ENCODE measurements around the gene LCE1B.

DNA sequence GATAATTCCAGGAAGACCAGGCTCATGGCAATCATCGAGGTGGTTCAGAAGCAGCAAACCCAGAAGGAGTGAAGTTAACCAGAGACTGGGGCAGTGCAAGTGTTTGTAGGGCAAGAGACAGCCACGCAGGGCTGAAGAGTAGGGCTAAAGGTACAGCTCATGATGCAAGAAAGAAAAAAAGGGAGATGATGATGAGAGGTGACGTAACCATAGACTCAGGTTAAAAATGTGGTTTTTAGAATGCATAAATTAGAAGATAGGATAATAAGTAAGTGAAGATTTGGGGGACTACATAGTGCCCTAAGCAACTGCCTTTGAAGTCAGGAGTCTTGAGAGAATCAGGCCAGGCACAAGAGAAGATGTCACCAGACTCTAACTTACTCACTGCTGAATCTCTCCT, 48.4 kb downstream of the LCE1B start:
- TF ChIP-seq, protein P1, sequence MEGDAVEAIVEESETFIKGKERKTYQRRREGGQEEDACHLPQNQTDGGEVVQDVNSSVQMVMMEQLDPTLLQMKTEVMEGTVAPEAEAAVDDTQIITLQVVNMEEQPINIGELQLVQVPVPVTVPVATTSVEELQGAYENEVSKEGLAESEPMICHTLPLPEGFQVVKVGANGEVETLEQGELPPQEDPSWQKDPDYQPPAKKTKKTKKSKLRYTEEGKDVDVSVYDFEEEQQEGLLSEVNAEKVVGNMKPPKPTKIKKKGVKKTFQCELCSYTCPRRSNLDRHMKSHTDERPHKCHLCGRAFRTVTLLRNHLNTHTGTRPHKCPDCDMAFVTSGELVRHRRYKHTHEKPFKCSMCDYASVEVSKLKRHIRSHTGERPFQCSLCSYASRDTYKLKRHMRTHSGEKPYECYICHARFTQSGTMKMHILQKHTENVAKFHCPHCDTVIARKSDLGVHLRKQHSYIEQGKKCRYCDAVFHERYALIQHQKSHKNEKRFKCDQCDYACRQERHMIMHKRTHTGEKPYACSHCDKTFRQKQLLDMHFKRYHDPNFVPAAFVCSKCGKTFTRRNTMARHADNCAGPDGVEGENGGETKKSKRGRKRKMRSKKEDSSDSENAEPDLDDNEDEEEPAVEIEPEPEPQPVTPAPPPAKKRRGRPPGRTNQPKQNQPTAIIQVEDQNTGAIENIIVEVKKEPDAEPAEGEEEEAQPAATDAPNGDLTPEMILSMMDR (IDR thresholded peaks at IDR 0.05; ENCODE audit: insufficient read depth, low read length, poor library complexity, severe bottlenecking) = no peak
- no peak for TF ChIP-seq EZH2phosphoT487 (conservative IDR thresholded peaks at IDR 0.05; ENCODE audit: low read length)

Data from SU-DHL-6 (cell line).